K562 (cell line): ENCODE measurements around the gene HPN. TPM values are rescaled to one million over a fixed set of nuclear protein-coding genes. Genes with fewer than 3 reads are reported as not detected.
A peak's percentile ranks its signal among the peaks of the same experiment; 100 is the strongest.

ENCODE experiments used
- CREM ChIP-seq: IDR thresholded peaks from 2 replicates; pipeline ENCODE4 v1.6.1; 2014; ENCODE audit warnings: antibody characterized with exemption, low read depth
- ELF4 ChIP-seq: fragments of 450-650 bp; formaldehyde crosslinking; IDR thresholded peaks from 2 replicates; pipeline ENCODE4 v1.4.0; 2022; ENCODE audit warnings: missing genetic modification characterization
- FOXA3 ChIP-seq, 2 experiments: fragments of 450-650 bp in 1 of 2; sonication (generic) in 1 of 2; formaldehyde crosslinking; IDR thresholded peaks in 1 of 2; conservative IDR thresholded peaks in 1 of 2; 2 replicates each; pipeline versions ENCODE4 v1.4.0 to v1.8.0; 2020 to 2022; ENCODE audit warnings: mild to moderate bottlenecking in 2 of 2, missing genetic modification reagents in 1 of 2
- PYGO2 ChIP-seq: fragments of 450-650 bp; IDR thresholded peaks from 2 replicates; pipeline ENCODE4 v1.6.1; 2016; ENCODE audit warnings: mild to moderate bottlenecking, missing genetic modification characterization, moderate library complexity, missing compliant biosample characterization
- RBBP5 ChIP-seq: fragments of 200-600 bp; sonication (generic); IDR thresholded peaks from 2 replicates; pipeline ENCODE4 v1.6.1; 2012; ENCODE audit warnings: borderline replicate concordance, mild to moderate bottlenecking, low read length, control low read depth, inconsistent platforms; ENCODE audit not compliant: insufficient read depth, poor library complexity, severe bottlenecking
- RBM15 ChIP-seq: fragments of 200-400 bp; formaldehyde crosslinking; IDR thresholded peaks from 2 replicates; pipeline ENCODE4 v1.6.1; 2018; ENCODE audit warnings: mild to moderate bottlenecking, low read length, moderate library complexity; ENCODE audit not compliant: insufficient read depth
- SAFB ChIP-seq: fragments of 200-400 bp; formaldehyde crosslinking; IDR thresholded peaks from 2 replicates; pipeline ENCODE4 v1.6.1; 2017; ENCODE audit warnings: low read depth, low read length, borderline replicate concordance
- SAP30 ChIP-seq: fragments of 200-600 bp; sonication (generic); IDR thresholded peaks from 2 replicates; pipeline ENCODE4 v1.6.1; 2012; ENCODE audit warnings: borderline replicate concordance, low read depth, mild to moderate bottlenecking, moderate library complexity, low read length, control low read depth, inconsistent platforms; ENCODE audit not compliant: insufficient read depth, poor library complexity, severe bottlenecking
- SMARCE1 ChIP-seq: fragments of 450-650 bp; IDR thresholded peaks from 2 replicates; pipeline ENCODE4 v1.7.1; 2016; ENCODE audit warnings: mild to moderate bottlenecking
- TEAD1 ChIP-seq, 2 experiments: fragments of 450-650 bp in 1 of 2; sonication (generic) in 1 of 2; formaldehyde crosslinking; IDR thresholded peaks; 2 replicates each; pipeline versions ENCODE4 v1.4.0 to v1.8.0; 2020 to 2022; ENCODE audit warnings: mild to moderate bottlenecking in 2 of 2, missing genetic modification reagents in 1 of 2
- ZKSCAN1 ChIP-seq: fragments of 150-350 bp; IDR thresholded peaks from 2 replicates; pipeline ENCODE4 v1.6.1; 2016; ENCODE audit warnings: low read depth, low read length
- polyA plus RNA-seq, 8 experiments: library from polyadenylated mRNA; depleted of rRNA in 4 of 8; stranded (reverse) in 5 of 8; unstranded in 3 of 8; fragments of >200 nt; fragmentation: Nextera tagmentation in 2 of 8; fragmentation: Illumina TruSeq in 1 of 8; extraction: Ambion mirVana in 2 of 8; extraction: Trizol in 1 of 8; gene quantifications; 2 replicates each; pipeline versions ENCODE4 v1.2.1 to v1.2.3, GENCODE V29; 2011 to 2014; ENCODE audit warnings: inconsistent platforms in 1 of 8, missing spikeins in 1 of 8
- total RNA-seq, 7 experiments: library from RNA; depleted of rRNA in 6 of 7; stranded (reverse); fragments of >200 nt in 6 of 7; fragmentation: Illumina TruSeq in 2 of 7; extraction: Trizol in 2 of 7; gene quantifications; 2 replicates each; pipeline versions ENCODE4 v1.2.1 to v1.2.3, GENCODE V29; 2011 to 2021; ENCODE audit warnings: low replicate concordance in 1 of 7
- TF ChIP-seq, protein P1 (sequence below), 2 experiments: fragments of 450-650 bp; formaldehyde crosslinking in 1 of 2; IDR thresholded peaks; 2 replicates each; pipeline versions ENCODE4 v1.4.0 to v1.6.1; 2014 to 2020; ENCODE audit warnings: mild to moderate bottlenecking in 2 of 2, borderline replicate concordance in 1 of 2, low read depth in 1 of 2
- TF ChIP-seq, protein P2 (sequence below): sonication (generic); formaldehyde crosslinking; IDR thresholded peaks from 2 replicates; pipeline ENCODE4 v1.8.1; 2023; ENCODE audit warnings: mild to moderate bottlenecking, missing genetic modification reagents
- TF ChIP-seq, protein P3 (sequence below): fragments of 450-650 bp; IDR thresholded peaks from 2 replicates; pipeline ENCODE4 v1.6.1; 2014; ENCODE audit warnings: low read depth, mild to moderate bottlenecking, moderate library complexity, borderline replicate concordance

The HPN gene
- total and polyA plus RNA-seq, 9 of the 15 experiments (the other 6 are each of a cell fraction or from before 2014, with no cell fraction given), result 0.10 to 0.20 TPM; not detected in 7

DNA sequence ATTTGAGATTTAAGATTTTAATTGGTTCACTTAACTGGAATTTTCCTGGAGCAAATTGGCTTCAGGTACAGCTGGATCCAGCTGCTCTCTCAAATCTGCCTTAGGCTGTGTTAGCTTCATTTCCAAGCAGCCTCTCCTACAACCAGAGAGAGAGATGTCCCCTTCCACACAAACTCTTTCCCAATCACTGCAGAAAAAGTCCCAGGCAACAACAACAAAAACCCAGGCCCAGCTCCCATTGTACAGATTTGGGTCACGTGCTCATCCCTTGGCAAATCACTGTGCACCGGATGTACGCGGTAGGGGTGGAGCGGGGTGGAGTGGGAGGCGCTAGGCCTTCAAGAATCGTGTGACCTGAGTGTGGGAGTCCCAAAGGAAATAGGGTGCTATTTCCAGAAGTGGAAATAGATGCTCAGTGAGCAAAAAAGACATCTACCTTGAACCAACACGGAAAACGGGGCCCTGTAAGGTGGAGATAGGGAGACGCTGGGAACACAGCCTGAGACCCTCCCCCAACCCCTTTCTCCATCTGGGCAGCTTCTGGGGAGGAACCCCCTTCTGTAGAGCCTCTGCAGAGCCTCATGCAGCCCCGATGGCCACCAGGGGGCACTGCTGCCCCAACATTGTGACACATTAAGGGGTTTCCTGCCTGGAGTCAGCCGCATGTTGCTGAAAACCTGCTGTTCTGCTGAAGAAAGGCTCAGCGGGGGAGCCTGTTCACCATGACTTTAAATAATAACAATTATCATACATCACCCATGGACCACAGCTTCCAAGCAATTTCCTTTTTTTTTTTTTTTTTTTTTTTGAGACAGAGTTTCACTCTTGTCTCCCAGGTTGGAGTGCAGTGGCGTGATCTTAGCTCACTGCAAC lies 25.4 kb downstream of the HPN start (continued):
- TF ChIP-seq, protein P1, sequence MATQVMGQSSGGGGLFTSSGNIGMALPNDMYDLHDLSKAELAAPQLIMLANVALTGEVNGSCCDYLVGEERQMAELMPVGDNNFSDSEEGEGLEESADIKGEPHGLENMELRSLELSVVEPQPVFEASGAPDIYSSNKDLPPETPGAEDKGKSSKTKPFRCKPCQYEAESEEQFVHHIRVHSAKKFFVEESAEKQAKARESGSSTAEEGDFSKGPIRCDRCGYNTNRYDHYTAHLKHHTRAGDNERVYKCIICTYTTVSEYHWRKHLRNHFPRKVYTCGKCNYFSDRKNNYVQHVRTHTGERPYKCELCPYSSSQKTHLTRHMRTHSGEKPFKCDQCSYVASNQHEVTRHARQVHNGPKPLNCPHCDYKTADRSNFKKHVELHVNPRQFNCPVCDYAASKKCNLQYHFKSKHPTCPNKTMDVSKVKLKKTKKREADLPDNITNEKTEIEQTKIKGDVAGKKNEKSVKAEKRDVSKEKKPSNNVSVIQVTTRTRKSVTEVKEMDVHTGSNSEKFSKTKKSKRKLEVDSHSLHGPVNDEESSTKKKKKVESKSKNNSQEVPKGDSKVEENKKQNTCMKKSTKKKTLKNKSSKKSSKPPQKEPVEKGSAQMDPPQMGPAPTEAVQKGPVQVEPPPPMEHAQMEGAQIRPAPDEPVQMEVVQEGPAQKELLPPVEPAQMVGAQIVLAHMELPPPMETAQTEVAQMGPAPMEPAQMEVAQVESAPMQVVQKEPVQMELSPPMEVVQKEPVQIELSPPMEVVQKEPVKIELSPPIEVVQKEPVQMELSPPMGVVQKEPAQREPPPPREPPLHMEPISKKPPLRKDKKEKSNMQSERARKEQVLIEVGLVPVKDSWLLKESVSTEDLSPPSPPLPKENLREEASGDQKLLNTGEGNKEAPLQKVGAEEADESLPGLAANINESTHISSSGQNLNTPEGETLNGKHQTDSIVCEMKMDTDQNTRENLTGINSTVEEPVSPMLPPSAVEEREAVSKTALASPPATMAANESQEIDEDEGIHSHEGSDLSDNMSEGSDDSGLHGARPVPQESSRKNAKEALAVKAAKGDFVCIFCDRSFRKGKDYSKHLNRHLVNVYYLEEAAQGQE (IDR thresholded peaks at IDR 0.05; ENCODE audit: borderline replicate concordance), result peak; percentile 87; the same call in 1 of the 2 replicates
- TF ChIP-seq, protein P1 (CRISPR knock-in tag; IDR thresholded peaks at IDR 0.05; ENCODE audit: low read depth), result no peak
- TF ChIP-seq ELF4, result no peak
- TF ChIP-seq SMARCE1, result no peak
- TF ChIP-seq RBBP5, result no peak
- no peak for TF ChIP-seq ZKSCAN1
- TF ChIP-seq, protein P2, sequence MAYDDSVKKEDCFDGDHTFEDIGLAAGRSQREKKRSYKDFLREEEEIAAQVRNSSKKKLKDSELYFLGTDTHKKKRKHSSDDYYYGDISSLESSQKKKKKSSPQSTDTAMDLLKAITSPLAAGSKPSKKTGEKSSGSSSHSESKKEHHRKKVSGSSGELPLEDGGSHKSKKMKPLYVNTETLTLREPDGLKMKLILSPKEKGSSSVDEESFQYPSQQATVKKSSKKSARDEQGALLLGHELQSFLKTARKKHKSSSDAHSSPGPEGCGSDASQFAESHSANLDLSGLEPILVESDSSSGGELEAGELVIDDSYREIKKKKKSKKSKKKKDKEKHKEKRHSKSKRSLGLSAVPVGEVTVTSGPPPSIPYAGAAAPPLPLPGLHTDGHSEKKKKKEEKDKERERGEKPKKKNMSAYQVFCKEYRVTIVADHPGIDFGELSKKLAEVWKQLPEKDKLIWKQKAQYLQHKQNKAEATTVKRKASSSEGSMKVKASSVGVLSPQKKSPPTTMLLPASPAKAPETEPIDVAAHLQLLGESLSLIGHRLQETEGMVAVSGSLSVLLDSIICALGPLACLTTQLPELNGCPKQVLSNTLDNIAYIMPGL (CRISPR knock-in tag), result no peak
- no peak for TF ChIP-seq PYGO2 (tag)
- TF ChIP-seq, protein P3, sequence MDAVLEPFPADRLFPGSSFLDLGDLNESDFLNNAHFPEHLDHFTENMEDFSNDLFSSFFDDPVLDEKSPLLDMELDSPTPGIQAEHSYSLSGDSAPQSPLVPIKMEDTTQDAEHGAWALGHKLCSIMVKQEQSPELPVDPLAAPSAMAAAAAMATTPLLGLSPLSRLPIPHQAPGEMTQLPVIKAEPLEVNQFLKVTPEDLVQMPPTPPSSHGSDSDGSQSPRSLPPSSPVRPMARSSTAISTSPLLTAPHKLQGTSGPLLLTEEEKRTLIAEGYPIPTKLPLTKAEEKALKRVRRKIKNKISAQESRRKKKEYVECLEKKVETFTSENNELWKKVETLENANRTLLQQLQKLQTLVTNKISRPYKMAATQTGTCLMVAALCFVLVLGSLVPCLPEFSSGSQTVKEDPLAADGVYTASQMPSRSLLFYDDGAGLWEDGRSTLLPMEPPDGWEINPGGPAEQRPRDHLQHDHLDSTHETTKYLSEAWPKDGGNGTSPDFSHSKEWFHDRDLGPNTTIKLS, result no peak
- TF ChIP-seq SAP30, result no peak
- no peak for TF ChIP-seq FOXA3 (CRISPR knock-in tag; conservative IDR thresholded peaks at IDR 0.05 in 1 of 2, IDR thresholded peaks at IDR 0.05 in 1 of 2)
- peak; percentile 31; the same call in 1 of the 2 replicates for TF ChIP-seq CREM
- no peak for TF ChIP-seq TEAD1 (CRISPR knock-in tag; IDR thresholded peaks at IDR 0.05)
- TF ChIP-seq RBM15, result no peak
- no peak for TF ChIP-seq SAFB
